Measurements from ENCODE around the gene DOCK4. TPM values are rescaled to one million over a fixed set of nuclear protein-coding genes. Genes with fewer than 3 reads are reported as not detected.
A peak's percentile ranks its signal among the peaks of the same experiment; 100 is the strongest.

The DOCK4 gene
- total RNA-seq, 4 donors from 2014 or later: 12.7 to 28.4 (median 19.5) TPM

DNA sequence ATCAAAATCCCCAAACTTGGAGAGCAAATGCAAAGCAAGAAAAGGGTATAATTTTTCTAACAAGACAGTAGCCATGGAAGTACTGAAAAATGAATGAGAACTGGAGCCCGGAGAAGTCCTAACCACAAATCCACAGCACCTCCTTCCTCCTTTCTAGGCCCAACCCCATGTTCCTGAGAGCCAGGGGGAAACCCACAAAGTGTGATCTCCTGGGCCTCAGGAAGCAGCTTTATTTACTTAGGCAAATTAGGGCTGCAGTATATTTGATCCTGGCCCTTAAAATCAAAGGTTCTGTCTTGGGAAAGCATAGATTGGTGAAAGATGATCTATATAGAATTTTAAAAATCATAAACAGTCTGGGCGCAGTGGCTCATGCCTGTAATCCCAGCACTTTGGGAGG lies 103.0 kb downstream of the DOCK4 start:
- Histone ChIP-seq H3K4me1 (peaks cover 0 to 17% (median 9%) of the 10 kb centered on the region in 4 donors), H3K27ac (peak overlapping the region in 1 of 4 donors; percentile 33), H3K36me3 (no peaks in the 10 kb centered on the region), H3K9me3 (no peaks in the 10 kb centered on the region), H3K27me3 (no peaks in the 10 kb centered on the region), H3K4me3 (no peak overlapping the region)
- intact Hi-C loops (cut with DNase I; ENCODE audit: low total_unique reads): no loop called here
- 20 to 56% methylated on average over 1 to 2 of the region's 2 CpGs for WGBS, 2 donors (ENCODE audit: low coverage in 1 of 2)
- DNase-seq: peak; percentile 45
- in situ Hi-C loops (cut with MboI; ENCODE audit: low pct_ligation_motif_present in 1 of 4, low pct_unique_long_range_greater_than_20kb in 1 of 4, low sequenced_read_pairs in 3 of 4): no loop called here
- no peak for TF ChIP-seq EP300 (IDR thresholded peaks at IDR 0.05; ENCODE audit: low read depth)

DNA sequence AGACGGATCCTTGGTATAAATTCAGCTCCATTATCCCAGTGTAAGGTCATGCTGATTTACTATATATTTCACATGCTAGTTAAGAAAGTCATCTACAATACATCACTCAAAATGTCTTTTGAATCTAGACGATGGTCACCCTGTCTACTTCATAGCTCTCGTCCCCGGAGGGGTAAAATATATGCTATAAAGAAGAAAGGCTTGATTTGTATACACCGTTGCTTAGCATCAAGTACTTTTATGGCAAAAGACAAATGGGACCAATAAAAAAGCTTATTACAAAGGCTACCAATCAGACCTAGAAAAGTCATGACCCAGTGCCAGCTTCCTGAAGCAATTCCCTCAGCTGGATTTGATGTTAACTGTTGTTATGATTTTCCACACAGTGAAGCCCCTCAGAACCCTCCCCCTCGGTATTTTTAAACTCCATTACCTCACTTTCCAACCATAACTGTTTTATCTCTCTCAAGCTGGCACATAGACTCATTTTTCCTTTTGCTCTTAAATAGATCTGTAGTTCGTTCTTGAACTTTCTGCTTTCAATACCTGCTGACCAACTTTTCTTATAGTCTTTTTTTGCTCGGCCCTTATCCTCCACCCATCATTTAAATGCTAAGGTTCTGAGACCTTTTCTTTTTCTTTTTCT lies 104.9 kb downstream of the DOCK4 start:
- H3K9me3 ChIP-seq: no peaks in the 10 kb centered on the region
- peak overlapping the region in 3 of 4 donors; percentile 3 to 61 (median 8) for H3K27ac ChIP-seq
- no peak overlapping the region for H3K4me3 ChIP-seq
- in situ Hi-C loops (cut with MboI; ENCODE audit: low pct_ligation_motif_present in 1 of 4, low pct_unique_long_range_greater_than_20kb in 1 of 4, low sequenced_read_pairs in 3 of 4): no loop called here
- no peaks in the 10 kb centered on the region for H3K27me3 ChIP-seq
- H3K4me1 ChIP-seq: peaks cover 0 to 17% (median 9%) of the 10 kb centered on the region in 4 donors
- TF ChIP-seq EP300 (IDR thresholded peaks at IDR 0.05; ENCODE audit: low read depth) (no peak), POLR2A (IDR thresholded peaks at IDR 0.05) (no peak), POLR2AphosphoS5 (IDR thresholded peaks at IDR 0.05) (no peak)
- TF ChIP-seq, protein P1, sequence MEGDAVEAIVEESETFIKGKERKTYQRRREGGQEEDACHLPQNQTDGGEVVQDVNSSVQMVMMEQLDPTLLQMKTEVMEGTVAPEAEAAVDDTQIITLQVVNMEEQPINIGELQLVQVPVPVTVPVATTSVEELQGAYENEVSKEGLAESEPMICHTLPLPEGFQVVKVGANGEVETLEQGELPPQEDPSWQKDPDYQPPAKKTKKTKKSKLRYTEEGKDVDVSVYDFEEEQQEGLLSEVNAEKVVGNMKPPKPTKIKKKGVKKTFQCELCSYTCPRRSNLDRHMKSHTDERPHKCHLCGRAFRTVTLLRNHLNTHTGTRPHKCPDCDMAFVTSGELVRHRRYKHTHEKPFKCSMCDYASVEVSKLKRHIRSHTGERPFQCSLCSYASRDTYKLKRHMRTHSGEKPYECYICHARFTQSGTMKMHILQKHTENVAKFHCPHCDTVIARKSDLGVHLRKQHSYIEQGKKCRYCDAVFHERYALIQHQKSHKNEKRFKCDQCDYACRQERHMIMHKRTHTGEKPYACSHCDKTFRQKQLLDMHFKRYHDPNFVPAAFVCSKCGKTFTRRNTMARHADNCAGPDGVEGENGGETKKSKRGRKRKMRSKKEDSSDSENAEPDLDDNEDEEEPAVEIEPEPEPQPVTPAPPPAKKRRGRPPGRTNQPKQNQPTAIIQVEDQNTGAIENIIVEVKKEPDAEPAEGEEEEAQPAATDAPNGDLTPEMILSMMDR (IDR thresholded peaks at IDR 0.05): no peak
- WGBS, 2 donors (ENCODE audit: low coverage in 1 of 2): 34 to 35% methylated on average over 4 to 8 of the region's 8 CpGs
- H3K36me3 ChIP-seq: no peaks in the 10 kb centered on the region
- intact Hi-C loops (cut with DNase I; ENCODE audit: low total_unique reads): no loop called here
- DNase-seq: peak; percentile 18

DNA sequence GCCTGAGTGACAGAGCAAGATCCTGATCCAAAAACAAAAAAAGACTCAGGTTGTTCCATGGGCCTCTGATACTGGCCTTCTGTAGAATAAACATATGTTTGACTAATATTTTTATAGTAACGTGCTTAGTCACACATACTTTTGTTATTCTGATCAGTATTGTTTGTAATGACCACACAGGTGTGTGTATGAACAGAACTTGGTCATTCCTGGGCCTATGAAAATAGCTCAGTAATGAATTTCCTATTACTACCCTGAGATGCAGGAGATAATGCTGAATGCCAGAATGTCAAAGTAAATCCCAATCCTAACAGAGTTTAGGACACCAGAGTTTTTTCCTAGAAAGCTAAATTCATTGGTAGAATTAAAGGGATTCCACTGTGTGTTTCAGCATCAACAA lies 108.7 kb downstream of the DOCK4 start:
- no peak overlapping the region for H3K27ac ChIP-seq
- H3K4me1 ChIP-seq: peaks cover 0 to 10% (median 4%) of the 10 kb centered on the region in 4 donors
- intact Hi-C loops (cut with DNase I; ENCODE audit: low total_unique reads): no loop called here
- in situ Hi-C loops (cut with MboI; ENCODE audit: low pct_ligation_motif_present in 1 of 4, low pct_unique_long_range_greater_than_20kb in 1 of 4, low sequenced_read_pairs in 3 of 4): no loop called here
- 88 to 100% methylated on average over 1 of the region's 1 CpG for WGBS, 2 donors (ENCODE audit: low coverage in 1 of 2)
- no peaks in the 10 kb centered on the region for H3K36me3 ChIP-seq
- TF ChIP-seq POLR2AphosphoS5 (IDR thresholded peaks at IDR 0.05): no peak
- no peak for TF ChIP-seq POLR2A (IDR thresholded peaks at IDR 0.05)
- TF ChIP-seq EP300 (IDR thresholded peaks at IDR 0.05; ENCODE audit: low read depth): no peak
- TF ChIP-seq, protein P1 (IDR thresholded peaks at IDR 0.05): no peak
- no peak for DNase-seq
- H3K9me3 ChIP-seq: no peaks in the 10 kb centered on the region
- H3K4me3 ChIP-seq: no peak overlapping the region
- no peaks in the 10 kb centered on the region for H3K27me3 ChIP-seq

DNA sequence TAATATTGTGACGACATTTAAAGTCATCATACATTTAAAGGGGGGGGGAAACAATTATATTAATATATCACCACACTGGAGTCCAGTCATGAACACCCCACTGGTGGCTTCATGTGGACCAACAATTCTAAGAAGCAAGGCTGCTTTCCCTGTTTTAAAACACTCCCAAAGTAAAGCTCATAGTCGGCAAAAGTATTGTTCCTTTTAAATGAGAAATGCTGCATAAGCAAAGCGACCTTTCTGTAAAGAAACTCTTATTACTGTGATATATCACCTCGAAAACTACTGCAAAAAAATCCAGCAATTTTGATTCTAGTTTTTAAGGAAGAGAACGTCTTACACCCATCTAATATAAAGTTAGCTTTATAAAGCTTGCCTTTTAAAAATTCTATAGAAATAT lies 112.8 kb downstream of the DOCK4 start:
- Histone ChIP-seq H3K27me3 (no peaks in the 10 kb centered on the region), H3K4me3 (no peak overlapping the region), H3K36me3 (no peaks in the 10 kb centered on the region), H3K4me1 (no peaks in the 10 kb centered on the region), H3K27ac (no peak overlapping the region), H3K9me3 (no peaks in the 10 kb centered on the region)
- intact Hi-C loops (cut with DNase I; ENCODE audit: low total_unique reads) (no loop called here), in situ Hi-C loops (cut with MboI; ENCODE audit: low pct_ligation_motif_present in 1 of 4, low pct_unique_long_range_greater_than_20kb in 1 of 4, low sequenced_read_pairs in 3 of 4) (no loop called here)
- 85 to 86% methylated on average over 5 of the region's 5 CpGs for WGBS, 2 donors (ENCODE audit: low coverage in 1 of 2)
- no peak for DNase-seq
- no peak for TF ChIP-seq POLR2AphosphoS5 (IDR thresholded peaks at IDR 0.05)
- TF ChIP-seq POLR2A (IDR thresholded peaks at IDR 0.05): no peak
- TF ChIP-seq, protein P1 (IDR thresholded peaks at IDR 0.05): no peak
- TF ChIP-seq EP300 (IDR thresholded peaks at IDR 0.05; ENCODE audit: low read depth): no peak
